Endodermal cell (in vitro differentiated cells): ENCODE measurements around the gene INSRR. TPM values are rescaled to one million over a fixed set of nuclear protein-coding genes. Genes with fewer than 3 reads are reported as not detected.

Experiments used
- DNase-seq: peaks from one replicate; pipeline ENCODE4 v3.0.0-alpha.2; 2017
- H3K27ac ChIP-seq: 2 replicates; pipeline ENCODE4 v1.5.1; 2013; ENCODE audit warnings: mild to moderate bottlenecking, low read depth, low read length, moderate library complexity
- H3K27me3 ChIP-seq: 2 replicates; pipeline ENCODE4 v1.6.1; 2013; ENCODE audit warnings: mild to moderate bottlenecking, low read length, moderate library complexity; ENCODE audit not compliant: insufficient read depth, control insufficient read depth, poor library complexity, severe bottlenecking
- H3K36me3 ChIP-seq: 2 replicates; pipeline ENCODE4 v1.7.0; 2013; ENCODE audit warnings: mild to moderate bottlenecking, low read length, moderate library complexity; ENCODE audit not compliant: control insufficient read depth, insufficient read depth
- H3K4me1 ChIP-seq: one replicate; pipeline ENCODE4 v1.7.0; 2013; ENCODE audit warnings: low read length; ENCODE audit not compliant: control insufficient read depth, insufficient read depth
- H3K4me3 ChIP-seq: 2 replicates; pipeline ENCODE4 v1.5.1; 2013; ENCODE audit warnings: mild to moderate bottlenecking, low read length, moderate library complexity
- H3K9ac ChIP-seq: 2 replicates; pipeline ENCODE4 v1.6.1; 2013; ENCODE audit warnings: mild to moderate bottlenecking, low read length, moderate library complexity; ENCODE audit not compliant: poor library complexity, severe bottlenecking; ENCODE audit errors: extremely low read depth
- H3K9me3 ChIP-seq: 2 replicates; pipeline ENCODE4 v1.6.1; 2013; ENCODE audit warnings: mild to moderate bottlenecking, low read length, moderate library complexity; ENCODE audit not compliant: control insufficient read depth
- H3K27ac Mint-ChIP-seq: 2 replicates; pipeline ENCODE4 v1.8.0; 2020; ENCODE audit warnings: mixed read lengths
- H3K27me3 Mint-ChIP-seq: 2 replicates; pipeline ENCODE4 v1.8.0; 2021; ENCODE audit warnings: mild to moderate bottlenecking, mixed read lengths; ENCODE audit not compliant: insufficient read depth
- H3K36me3 Mint-ChIP-seq: 2 replicates; pipeline ENCODE4 v1.8.0; 2020; ENCODE audit warnings: low read depth, mixed read lengths
- H3K4me1 Mint-ChIP-seq: 2 replicates; pipeline ENCODE4 v1.8.0; 2020; ENCODE audit warnings: mixed read lengths
- H3K4me3 Mint-ChIP-seq: 2 replicates; pipeline ENCODE4 v1.8.0; 2020; ENCODE audit warnings: mild to moderate bottlenecking, moderate library complexity, mixed read lengths
- H3K9me3 Mint-ChIP-seq: 2 replicates; pipeline ENCODE4 v1.8.0; 2020; ENCODE audit warnings: mild to moderate bottlenecking, mixed read lengths
- CTCF ChIP-seq: fragments of 200-600 bp; sonication (generic); conservative IDR thresholded peaks from 2 replicates; pipeline ENCODE4 v1.5.0; 2021; ENCODE audit warnings: antibody characterized with exemption, mild to moderate bottlenecking
- WGBS, 2 experiments: methylation state at CpG; one replicate each; pipeline versions ENCODE4 v1.1.5 to v1.1.7; 2013; ENCODE audit warnings: missing lambda C conversion rate in 2 of 2, mixed read lengths in 1 of 2; ENCODE audit not compliant: insufficient coverage in 1 of 2, insufficient read length in 1 of 2; 5-methylcytosine and 5-hydroxymethylcytosine counted together
- total RNA-seq, 2 donors: library from RNA; stranded (reverse); fragmentation: NEBNext Ultra II Directional in 1 of 2; extraction: Animal tissue kit (Norgen Biotek cat#: 25700) in 1 of 2; gene quantifications; 2 replicates in 1 of 2; 3 replicates in 1 of 2; pipeline ENCODE4 v1.2.1, GENCODE V29; 2021

The INSRR gene
- total RNA-seq, 2 donors from 2014 or later = 0.07 to 0.09 TPM

- Mint-ChIP-seq H3K4me3 (no peak overlapping the region), H3K4me1 (peaks cover 11% of the 10 kb centered on the region), H3K9me3 (no peaks in the 10 kb centered on the region), H3K27ac (peak overlapping the region; percentile 81), H3K27me3 (no peaks in the 10 kb centered on the region), H3K36me3 (peaks cover 71% of the 10 kb centered on the region)
- no peak overlapping the region for H3K4me3 ChIP-seq
- 17 to 34% methylated on average over 2 to 4 of the region's 4 CpGs for WGBS, 2 experiments
- no peak overlapping the region for H3K9ac ChIP-seq
- peak; percentile 89 for DNase-seq
- H3K9me3 ChIP-seq = no peaks in the 10 kb centered on the region
- peak; percentile 94 for TF ChIP-seq CTCF
- H3K27me3 ChIP-seq = no peaks in the 10 kb centered on the region
- H3K27ac ChIP-seq = no peak overlapping the region
- peaks cover 90% of the 10 kb centered on the region for H3K36me3 ChIP-seq
- peaks cover 11% of the 10 kb centered on the region for H3K4me1 ChIP-seq
Measured at GRCh38 chr1:156797212-156797871, 61.6 kb downstream of the INSRR start.

DNA sequence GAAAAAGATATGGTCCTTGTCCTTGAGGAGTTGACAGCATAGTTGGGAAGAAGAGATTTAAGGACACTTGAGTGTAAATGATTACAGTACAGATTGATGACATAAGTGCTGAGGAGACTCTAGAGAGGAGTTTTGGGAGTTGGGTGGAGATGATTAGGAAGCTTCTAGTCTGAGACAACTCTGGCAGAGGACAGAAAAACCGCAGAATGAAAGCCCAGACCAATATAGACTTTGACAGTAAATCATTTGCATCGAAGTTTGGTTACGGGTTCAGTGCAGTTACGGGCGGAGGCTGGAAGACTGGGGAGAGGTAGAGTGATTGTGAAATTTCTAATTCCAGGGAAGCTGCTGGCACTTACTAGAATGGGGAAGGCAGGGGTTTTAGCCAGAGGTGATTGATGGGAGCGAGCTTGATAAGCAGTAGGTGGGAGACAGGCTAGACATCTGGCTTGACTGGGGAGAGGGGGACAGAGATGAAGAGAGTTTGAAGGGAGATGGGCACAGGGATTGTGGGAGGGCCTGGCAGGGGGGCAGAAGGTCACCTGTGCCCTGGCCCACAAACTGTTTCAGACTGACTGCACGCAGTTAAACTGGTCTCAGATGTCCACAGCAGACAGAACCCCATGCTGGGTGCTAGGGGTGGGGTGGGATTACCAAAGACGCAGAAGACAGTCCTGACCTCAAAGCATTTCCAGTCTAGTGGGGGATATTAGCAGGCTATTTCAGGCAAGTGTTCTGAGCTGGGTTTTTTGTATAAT is 62.4 kb downstream of the INSRR start:
- Histone ChIP-seq H3K4me1 (peaks cover 11% of the 10 kb centered on the region), H3K27me3 (no peaks in the 10 kb centered on the region), H3K4me3 (no peak overlapping the region), H3K36me3 (peaks cover 91% of the 10 kb centered on the region), H3K9me3 (no peaks in the 10 kb centered on the region), H3K9ac (no peak overlapping the region), H3K27ac (no peak overlapping the region)
- Mint-ChIP-seq H3K27ac (peak overlapping the region; percentile 3), H3K9me3 (no peaks in the 10 kb centered on the region), H3K36me3 (peaks cover 75% of the 10 kb centered on the region), H3K27me3 (no peaks in the 10 kb centered on the region), H3K4me1 (peaks cover 11% of the 10 kb centered on the region), H3K4me3 (no peak overlapping the region)
- DNase-seq = no peak
- no peak for TF ChIP-seq CTCF
- 92 to 93% methylated on average over 6 to 8 of the region's 8 CpGs for WGBS, 2 experiments

- H3K27ac Mint-ChIP-seq = no peak overlapping the region
- no peak for DNase-seq
- Histone ChIP-seq H3K36me3 (peaks cover 91% of the 10 kb centered on the region), H3K4me1 (peaks cover 11% of the 10 kb centered on the region), H3K27ac (no peak overlapping the region), H3K9ac (no peak overlapping the region), H3K9me3 (no peaks in the 10 kb centered on the region), H3K27me3 (no peaks in the 10 kb centered on the region), H3K4me3 (no peak overlapping the region)
- WGBS, 2 experiments = 78 to 98% methylated on average over 4 to 7 of the region's 7 CpGs
- peaks cover 11% of the 10 kb centered on the region for H3K4me1 Mint-ChIP-seq
- no peak overlapping the region for H3K4me3 Mint-ChIP-seq
- peaks cover 74% of the 10 kb centered on the region for H3K36me3 Mint-ChIP-seq
- H3K27me3 Mint-ChIP-seq = no peaks in the 10 kb centered on the region
- TF ChIP-seq CTCF = no peak
- H3K9me3 Mint-ChIP-seq = no peaks in the 10 kb centered on the region
Measured at GRCh38 chr1:156795787-156796186, 63.1 kb downstream of the INSRR start.
